ENCODE data around the gene DENND1C. TPM values are rescaled to one million over a fixed set of nuclear protein-coding genes. Genes with fewer than 3 reads are reported as not detected.

Gene DENND1C
- total and polyA plus RNA-seq, 2 of the 8 experiments (the other 6 are each of a cell fraction or from before 2014, with no cell fraction given): 3.6 to 4.0 TPM

- TF ChIP-seq, protein P1, sequence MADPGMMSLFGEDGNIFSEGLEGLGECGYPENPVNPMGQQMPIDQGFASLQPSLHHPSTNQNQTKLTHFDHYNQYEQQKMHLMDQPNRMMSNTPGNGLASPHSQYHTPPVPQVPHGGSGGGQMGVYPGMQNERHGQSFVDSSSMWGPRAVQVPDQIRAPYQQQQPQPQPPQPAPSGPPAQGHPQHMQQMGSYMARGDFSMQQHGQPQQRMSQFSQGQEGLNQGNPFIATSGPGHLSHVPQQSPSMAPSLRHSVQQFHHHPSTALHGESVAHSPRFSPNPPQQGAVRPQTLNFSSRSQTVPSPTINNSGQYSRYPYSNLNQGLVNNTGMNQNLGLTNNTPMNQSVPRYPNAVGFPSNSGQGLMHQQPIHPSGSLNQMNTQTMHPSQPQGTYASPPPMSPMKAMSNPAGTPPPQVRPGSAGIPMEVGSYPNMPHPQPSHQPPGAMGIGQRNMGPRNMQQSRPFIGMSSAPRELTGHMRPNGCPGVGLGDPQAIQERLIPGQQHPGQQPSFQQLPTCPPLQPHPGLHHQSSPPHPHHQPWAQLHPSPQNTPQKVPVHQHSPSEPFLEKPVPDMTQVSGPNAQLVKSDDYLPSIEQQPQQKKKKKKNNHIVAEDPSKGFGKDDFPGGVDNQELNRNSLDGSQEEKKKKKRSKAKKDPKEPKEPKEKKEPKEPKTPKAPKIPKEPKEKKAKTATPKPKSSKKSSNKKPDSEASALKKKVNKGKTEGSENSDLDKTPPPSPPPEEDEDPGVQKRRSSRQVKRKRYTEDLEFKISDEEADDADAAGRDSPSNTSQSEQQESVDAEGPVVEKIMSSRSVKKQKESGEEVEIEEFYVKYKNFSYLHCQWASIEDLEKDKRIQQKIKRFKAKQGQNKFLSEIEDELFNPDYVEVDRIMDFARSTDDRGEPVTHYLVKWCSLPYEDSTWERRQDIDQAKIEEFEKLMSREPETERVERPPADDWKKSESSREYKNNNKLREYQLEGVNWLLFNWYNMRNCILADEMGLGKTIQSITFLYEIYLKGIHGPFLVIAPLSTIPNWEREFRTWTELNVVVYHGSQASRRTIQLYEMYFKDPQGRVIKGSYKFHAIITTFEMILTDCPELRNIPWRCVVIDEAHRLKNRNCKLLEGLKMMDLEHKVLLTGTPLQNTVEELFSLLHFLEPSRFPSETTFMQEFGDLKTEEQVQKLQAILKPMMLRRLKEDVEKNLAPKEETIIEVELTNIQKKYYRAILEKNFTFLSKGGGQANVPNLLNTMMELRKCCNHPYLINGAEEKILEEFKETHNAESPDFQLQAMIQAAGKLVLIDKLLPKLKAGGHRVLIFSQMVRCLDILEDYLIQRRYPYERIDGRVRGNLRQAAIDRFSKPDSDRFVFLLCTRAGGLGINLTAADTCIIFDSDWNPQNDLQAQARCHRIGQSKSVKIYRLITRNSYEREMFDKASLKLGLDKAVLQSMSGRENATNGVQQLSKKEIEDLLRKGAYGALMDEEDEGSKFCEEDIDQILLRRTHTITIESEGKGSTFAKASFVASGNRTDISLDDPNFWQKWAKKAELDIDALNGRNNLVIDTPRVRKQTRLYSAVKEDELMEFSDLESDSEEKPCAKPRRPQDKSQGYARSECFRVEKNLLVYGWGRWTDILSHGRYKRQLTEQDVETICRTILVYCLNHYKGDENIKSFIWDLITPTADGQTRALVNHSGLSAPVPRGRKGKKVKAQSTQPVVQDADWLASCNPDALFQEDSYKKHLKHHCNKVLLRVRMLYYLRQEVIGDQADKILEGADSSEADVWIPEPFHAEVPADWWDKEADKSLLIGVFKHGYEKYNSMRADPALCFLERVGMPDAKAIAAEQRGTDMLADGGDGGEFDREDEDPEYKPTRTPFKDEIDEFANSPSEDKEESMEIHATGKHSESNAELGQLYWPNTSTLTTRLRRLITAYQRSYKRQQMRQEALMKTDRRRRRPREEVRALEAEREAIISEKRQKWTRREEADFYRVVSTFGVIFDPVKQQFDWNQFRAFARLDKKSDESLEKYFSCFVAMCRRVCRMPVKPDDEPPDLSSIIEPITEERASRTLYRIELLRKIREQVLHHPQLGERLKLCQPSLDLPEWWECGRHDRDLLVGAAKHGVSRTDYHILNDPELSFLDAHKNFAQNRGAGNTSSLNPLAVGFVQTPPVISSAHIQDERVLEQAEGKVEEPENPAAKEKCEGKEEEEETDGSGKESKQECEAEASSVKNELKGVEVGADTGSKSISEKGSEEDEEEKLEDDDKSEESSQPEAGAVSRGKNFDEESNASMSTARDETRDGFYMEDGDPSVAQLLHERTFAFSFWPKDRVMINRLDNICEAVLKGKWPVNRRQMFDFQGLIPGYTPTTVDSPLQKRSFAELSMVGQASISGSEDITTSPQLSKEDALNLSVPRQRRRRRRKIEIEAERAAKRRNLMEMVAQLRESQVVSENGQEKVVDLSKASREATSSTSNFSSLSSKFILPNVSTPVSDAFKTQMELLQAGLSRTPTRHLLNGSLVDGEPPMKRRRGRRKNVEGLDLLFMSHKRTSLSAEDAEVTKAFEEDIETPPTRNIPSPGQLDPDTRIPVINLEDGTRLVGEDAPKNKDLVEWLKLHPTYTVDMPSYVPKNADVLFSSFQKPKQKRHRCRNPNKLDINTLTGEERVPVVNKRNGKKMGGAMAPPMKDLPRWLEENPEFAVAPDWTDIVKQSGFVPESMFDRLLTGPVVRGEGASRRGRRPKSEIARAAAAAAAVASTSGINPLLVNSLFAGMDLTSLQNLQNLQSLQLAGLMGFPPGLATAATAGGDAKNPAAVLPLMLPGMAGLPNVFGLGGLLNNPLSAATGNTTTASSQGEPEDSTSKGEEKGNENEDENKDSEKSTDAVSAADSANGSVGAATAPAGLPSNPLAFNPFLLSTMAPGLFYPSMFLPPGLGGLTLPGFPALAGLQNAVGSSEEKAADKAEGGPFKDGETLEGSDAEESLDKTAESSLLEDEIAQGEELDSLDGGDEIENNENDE (IDR thresholded peaks at IDR 0.05; ENCODE audit: insufficient replicate concordance, low read length): no peak
- TF ChIP-seq NANOG (IDR thresholded peaks at IDR 0.05; ENCODE audit: insufficient read depth, low read depth, low read length, poor library complexity, severe bottlenecking) (no peak), SP2 (IDR thresholded peaks at IDR 0.05; ENCODE audit: low read length) (no peak), CBX8 (IDR thresholded peaks at IDR 0.05; ENCODE audit: borderline replicate concordance, low read depth, low read length) (no peak), EP300 (IDR thresholded peaks at IDR 0.05; ENCODE audit: borderline replicate concordance in 1 of 2, low read depth in 2 of 2, low read length in 2 of 2) (no peak), EGR1 (IDR thresholded peaks at IDR 0.05; ENCODE audit: borderline replicate concordance, low read depth, low read length) (no peak), PHF8 (conservative IDR thresholded peaks at IDR 0.05; ENCODE audit: low read depth, low read length) (no peak), ATF2 (IDR thresholded peaks at IDR 0.05; ENCODE audit: low read length) (no peak), SIX5 (IDR thresholded peaks at IDR 0.05; ENCODE audit: low read depth, low read length) (no peak)
Measured at GRCh38 chr19:6522712-6523111, 41.1 kb upstream of the DENND1C start (continued).
